NCI-H524 (cell line): ENCODE measurements around the gene IFT43.

Source experiments
- DNase-seq, 2 experiments: peaks; one replicate each; lab custom pipeline; 2025; lab: John Stamatoyannopoulos, UW

IFT43 gene

DNA sequence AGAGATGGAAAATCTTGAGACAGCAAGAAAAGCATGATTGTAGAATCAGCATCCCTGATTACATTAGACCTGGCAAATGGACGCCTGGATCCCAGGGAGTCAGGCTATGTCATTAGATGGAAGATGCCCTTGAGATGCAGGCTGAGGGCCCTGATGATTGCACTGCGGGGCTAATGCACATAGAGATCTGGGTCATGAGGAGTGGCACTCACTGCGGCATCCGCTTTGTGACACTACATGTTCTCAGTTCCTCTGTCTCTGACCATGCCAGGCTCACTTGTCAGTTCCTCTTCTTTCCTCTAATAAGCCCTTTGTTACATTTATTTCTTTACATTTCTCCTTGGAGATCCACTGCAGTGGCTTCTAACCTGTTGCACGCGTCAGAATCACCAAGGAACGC lies 96.1 kb downstream of the IFT43 start:
- no peak for DNase-seq

DNA sequence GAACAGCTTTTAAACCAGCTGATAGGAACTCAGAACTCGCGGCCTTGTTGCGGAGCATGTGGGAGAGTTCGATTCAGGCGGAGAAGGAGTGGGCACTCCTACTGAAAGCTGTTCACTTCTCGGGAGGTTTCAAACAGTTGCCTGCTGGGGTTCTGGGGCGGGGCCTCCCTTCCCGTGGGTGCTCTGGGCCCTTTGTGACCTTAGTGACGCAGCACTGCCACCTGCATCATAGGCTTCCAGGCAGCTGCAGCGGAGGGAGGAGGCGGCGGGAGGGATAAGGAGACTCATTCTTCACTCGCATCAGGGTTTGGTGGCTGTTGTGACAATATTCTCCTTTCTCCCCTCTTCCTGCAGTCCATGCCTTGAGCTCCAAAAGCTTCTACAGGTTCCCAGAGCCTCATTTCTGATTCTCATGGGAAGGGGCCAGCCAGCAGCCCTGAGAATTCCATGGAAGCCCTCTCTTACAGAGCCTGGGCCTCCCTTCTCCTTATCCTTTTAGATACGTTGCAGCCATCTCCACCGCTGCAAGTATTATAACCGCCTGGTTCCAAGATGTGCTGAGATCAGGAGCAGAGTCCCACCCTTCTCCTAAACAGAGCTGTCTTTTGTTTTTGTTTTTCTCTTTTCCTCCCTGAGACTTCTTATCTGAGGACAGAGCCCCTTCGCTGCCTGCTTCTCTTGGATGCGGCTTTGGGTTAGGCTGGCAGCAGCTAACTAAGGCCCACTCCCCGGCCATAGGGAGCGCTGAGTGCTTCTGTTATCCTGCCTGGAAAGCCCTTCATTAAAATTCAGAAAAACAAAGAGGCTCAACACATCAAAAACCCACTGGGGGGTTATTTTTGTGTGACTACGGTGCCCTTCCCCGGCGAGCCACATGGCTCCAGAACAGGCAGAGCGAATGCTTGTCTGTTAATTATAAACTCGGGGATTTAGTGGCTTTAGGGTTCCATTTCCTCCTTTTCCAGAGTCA lies 98.5 kb downstream of the IFT43 start:
- DNase-seq, result no peak

DNA sequence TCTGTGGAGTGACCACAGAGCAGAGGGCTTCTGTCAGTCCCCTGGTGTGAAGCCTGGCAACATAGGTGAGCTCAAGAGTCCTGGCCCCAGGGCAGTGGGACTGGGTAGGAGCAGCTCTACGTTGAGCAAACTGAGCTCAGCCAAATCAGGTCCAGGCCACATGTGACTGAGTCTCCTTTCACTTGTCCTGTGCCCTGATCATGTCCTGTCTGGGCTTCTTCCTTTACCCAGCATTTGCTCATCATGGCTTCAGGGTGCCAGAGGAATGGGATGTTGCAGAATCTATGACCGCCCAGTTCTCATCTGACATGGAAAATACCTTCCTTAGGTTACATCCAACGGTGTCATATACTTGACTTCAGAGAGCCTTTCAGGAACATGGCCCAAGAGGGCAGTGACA lies 99.8 kb downstream of the IFT43 start:
- DNase-seq, result no peak

DNA sequence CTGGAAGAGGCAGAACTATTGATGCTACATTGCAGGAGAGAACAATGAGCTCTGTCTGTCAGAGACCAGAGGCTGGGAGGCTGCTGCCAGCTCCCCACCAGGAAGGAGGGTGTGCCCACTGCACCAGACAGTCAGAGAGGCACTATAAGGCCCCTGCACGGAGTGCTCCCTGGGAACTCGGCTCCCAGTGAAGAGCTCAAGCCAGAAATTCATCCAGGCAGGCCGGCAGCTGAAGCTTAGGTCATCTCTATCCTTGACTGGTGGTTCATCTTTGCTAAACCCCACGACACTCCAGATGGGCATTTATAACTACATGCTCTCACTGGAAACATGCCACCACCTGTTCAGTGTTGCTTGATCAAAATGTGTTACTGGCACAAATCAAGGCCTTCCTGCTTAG lies 101.1 kb downstream of the IFT43 start:
- peak; percentile 97 to 99 for DNase-seq

DNA sequence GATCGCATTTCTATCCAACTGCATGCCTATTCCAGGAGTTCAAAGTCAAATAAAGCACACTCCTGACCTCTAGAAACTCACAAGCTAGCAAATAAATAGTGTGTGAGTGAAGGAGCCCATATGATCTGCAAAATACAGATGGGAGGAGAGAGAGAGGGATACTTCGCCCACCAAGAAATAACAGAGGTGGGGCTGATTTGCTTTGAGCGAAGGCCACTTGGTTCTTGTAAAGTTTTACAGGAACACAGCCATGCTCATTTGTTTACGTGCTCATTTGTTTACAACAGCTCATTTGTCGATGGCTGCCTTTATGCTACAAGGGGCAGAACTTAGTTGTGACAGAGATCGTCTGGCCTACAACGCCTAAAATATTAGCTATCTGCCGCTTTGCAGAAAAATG lies 102.8 kb downstream of the IFT43 start:
- DNase-seq, result no peak

DNA sequence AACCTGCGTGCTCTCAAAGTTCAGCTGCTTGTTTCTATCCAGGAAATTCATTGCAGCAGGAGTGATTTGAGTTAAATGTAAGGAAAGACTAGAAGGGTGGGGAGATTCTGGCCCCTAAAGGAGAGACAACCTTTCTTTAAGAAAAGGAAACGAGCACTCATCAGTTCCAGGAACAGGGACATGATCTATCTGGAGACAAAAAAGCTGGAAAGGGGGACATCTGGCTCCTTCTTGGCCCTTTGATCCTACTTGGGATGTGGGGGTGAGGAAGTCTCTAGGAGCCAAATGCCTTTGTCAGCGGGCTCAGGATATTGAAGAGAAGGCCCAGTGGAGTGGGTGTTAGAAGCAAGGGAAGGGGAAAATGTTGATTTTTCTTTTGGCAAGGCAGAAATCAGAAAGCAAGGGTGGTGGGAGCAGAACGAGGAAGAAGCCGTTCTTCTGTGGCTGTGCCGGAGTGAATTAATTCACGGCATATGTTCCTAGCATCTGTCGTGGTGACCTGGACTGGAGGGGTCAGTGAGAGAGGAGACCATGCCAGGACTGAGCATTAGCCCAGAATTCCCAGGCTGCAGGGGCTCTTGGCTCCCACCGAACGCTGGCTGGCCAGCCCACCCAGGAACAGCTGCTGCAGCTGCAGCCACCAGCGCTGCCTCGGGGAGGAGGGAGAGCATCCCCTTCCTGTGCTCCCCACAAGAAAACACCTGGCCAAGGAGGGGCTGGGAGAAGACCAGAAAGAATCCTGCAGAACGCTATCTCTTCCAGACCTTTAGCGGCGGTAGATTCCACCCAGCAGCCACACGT lies 103.4 kb downstream of the IFT43 start:
- peak; percentile 29 to 70 for DNase-seq

DNA sequence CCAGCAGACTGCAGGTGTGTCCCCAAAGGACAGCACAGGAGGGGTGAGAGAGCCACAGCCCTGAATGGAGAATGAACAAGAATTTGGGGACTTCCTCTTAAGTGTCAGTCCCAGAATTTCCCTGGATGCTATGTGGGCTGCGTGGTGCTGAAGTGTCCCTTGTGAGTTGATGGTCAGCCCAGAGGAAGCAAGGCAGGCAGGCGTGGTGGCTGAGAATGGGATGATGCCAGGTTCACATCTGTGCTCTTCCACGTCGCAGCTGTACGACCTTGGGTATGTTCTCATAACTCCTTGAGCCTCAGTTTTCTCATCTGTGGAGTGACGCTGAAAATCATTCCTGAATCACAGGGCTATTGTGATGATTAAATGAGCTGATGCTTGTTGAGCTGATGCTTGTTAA lies 104.0 kb downstream of the IFT43 start:
- no peak for DNase-seq

DNA sequence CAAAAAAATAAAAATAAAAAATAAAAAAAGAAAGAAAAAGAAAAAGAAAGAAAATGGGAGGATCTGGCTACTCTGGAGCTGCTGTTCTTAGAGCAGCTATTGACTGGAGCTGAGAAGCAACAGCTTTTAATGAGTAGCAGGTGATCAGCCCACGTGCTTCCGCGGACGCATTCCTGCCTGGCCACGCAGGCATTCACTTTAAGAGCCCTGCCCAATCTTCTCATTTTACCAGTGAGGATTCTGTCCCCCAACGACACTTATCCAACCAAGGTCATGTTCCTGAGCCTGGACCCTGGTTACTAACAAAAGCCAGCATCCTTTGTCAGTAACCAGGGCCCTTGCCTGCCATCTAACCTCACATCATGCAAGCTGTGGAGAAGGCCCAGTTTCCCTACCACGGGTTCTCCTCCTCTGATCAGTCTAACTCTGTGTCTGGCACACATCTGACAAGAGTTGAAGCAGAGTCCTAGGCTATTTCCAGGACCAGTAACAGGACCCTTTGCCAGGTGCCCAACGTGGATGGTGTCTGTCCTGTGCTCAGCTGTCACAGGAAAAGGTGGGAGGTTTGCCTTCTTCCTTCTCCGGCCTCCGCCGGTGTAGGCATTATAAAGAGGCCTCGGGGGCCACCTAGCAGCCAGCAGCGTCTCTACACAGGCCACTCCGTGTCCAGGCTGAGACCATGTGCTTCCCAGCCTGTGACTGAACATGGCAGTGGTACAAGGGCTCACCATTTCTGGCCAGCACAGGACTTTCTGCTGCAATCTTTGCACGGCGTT lies 105.2 kb downstream of the IFT43 start:
- peak in 1 of 2 experiments; percentile 47 for DNase-seq

DNA sequence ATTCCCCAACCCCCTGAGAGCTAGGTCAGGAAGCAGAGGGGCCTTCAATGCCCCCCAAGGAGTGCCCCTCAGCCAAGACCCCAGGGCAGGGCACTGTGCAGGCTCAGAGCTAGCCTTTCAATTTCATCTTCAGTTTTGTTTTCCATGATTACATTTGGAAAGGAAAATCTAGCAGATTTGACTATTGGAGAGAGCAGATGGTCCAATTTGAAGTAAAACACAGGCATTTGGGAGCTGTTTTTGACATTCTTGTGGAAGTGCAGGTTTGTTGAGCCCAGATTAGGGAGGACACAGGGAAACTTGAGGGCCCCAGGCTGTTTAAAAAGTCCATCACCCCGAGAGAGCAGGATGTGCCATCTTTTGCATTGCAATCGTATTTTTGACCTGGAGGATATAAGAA lies 107.5 kb downstream of the IFT43 start:
- DNase-seq, result no peak

DNA sequence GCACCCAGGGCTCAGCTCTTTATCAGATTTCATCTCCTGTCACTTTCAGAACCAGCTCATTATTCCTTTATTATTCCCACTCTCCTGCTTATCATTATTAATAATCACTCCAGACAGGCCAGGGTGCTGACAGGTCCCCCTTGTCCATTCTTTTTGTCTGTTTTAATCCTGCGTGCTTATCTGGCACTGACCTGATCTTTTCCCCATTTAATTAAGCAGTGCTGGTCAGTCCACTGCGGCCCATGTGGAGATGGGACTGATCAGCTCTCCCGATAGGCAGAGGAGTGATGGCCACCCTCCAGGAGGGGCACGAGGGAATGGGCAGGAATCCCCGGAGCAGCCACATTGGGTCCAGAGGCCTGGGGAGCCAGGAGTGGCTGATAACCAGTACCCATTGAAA lies 110.7 kb downstream of the IFT43 start:
- DNase-seq, result no peak

DNA sequence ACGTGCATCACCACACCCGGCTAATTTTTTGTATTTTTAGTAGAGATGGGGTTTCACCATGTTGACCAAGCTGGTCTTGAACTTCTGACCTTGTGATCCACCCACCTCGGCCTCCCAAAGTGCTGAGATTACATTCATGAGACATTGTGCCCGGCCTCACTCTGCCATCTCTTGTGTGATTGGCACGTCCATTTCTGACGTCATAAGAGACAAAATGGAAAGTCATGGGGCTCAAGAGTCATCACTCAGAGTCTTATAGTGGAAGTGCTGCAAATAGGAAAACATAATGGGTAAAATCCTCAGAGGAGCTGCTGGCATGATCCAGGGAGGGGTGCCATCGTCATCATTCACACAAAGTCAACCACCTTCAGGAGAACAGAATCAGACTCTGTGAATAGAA lies 112.0 kb downstream of the IFT43 start:
- no peak for DNase-seq

DNA sequence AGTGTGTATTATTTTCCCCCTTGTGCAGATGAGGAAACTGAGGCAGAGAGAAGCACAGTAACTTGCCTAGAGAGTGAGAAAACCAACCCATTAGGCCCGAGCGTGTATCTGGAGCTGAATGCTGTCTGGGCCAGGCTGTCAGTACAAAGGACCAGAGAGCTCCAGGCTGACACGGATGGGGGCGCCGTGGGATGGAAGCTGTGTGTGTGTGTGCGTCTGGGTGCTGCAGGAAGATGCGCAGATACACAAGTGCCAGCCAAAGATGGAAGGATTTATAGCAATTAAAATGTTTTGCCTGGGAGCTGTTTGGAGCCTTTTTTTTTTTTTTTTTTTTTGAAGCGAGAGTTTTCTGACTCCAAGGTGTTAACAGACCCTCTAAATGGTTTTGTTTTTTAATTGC lies 112.5 kb downstream of the IFT43 start:
- DNase-seq, result no peak

DNA sequence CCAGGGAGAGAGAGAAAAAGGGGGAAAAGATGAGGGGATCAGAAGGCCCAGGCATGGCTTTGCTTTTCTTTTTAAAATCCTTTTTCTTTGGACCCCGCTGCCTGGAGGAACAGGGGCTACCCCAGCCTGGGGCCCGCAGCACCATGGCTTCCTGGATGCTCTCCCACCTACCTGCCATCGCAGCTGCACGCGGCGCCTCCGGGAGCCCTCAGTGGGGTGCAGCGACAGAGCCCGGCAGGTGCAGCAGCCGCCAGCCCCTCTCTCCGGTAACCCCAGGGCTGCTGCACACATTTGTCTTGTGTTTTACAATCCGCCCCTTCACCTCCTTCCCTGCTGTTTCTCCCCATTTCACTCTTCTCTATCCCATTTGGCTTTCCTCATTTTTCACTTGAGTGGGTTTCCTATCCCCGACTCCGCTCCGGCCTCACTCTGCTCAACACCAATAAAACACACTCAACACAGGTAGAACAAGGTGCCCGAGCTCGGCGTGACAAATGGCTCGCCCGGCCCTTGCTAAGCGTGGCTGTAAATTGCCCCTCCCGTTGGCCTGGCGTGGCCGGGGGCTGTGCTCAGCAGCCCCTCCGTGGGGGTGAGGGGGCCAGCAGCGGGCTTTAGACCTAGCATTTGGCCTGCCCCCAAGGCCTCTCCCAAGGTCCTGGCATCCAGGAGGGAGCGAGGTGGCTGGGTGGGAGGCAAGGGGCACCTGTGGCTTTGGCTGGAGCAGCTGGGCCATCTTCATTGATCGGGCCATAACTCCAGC lies 113.5 kb downstream of the IFT43 start:
- DNase-seq, result no peak

DNA sequence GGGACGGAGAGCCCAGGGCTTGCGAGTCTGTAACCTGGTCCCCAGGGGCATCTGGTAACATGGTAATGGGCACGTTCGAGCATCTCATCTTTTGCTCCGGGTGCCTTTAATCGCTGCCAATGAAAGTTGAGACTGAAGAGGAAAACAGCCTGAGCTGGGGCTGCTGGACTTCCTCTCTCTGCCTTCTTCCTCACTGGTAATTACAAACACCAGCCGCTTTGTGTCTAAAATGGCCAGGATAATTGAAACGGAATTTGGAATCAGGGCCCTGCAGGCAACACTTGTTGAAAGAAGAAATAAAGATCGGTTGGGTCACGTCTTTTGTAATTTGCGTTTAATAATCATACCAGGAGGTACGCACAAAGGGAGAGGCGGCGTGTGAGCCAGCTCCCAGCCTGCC lies 114.7 kb downstream of the IFT43 start:
- DNase-seq, result no peak

DNA sequence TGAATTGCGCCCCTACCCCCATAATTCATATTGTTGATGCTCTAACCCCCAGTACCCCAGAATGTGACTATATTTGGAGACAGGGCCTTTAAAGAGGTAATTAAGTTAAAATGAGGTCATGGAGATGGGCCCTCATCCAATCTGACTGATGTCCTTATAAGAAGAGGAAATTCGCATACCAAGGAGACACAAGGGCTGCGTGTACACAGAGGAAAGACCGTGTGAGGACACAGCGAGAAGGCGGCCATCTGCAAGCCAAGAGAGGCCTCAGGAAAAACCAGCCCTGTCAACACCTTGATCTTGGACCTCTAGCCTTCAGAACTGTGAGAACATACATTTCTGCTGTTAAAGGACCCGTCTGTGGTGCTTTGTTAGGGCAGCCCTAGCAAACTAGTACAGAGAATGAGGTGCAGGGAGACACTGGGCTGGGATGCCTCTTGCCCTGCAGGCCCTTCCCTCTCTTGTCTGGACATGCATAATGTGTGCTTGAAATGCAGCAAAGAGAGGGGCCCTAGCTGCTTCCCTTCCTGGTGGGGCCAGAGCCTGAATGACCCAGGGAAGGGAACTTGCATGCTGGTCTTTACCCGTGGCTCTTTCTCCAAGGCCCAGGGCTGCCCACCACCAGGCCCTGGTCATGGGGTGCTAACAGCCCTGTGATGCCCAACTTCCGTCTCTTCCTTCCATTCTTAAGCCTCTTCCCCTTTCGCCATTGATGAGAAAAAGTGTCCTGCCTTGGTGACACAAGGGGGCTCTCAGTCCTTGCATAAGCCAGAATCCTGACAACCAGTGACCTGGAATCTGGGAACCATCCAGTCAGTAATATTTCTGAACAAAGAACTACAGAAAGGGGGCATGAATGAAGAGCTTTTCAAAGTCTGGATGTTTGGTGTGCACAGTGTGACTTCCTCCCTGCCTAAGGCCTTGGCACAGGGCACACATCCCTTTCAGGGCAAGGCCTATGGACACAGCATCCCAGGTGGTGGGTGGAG lies 116.1 kb downstream of the IFT43 start:
- peak in 1 of 2 experiments; percentile 18 for DNase-seq

DNA sequence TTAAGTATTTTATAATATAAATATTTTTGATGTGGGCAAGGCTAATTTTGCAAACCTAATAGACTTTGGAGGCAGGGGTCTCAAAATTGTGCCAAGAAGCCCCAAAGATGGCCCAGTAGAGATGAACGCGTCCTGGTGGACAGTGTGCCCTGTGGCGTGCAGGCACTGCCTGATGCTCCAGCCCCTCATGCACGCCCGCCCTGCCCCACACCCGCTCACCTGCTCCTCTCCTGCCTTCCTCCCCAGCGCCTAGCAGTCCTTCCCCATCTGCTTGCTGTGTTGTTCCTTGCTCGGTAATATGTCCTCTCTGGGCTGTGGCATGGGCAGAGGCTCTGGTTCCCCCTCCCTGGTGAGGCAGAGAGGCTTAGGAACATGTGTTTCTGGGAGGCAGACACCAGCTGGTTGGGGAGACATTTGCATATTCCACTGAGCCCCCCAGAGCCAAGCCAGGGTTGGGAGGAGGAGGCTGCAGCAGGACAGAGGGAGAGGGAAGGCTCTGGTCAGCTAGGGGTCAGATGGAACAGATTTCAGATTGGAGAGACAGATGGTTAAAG lies 119.3 kb downstream of the IFT43 start:
- DNase-seq, result peak; percentile 93 to 95

DNA sequence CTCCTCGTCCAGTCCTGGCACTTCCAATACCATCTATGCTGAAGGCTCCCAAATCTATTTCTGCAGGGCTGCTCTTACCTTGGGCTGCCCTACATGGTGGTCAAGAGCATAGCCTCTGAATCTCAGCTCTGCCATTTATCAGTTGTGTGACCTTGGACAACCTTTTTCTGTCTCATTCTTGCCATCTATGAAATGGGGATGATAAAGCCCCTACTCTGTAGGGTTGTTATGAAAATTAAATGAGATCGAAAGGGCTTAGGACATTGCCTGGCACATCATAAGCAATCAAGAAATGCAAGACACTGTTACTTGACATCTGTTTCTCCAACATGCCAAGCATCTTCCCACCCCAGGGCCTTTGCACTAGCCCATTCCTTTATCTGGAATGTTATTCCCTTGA lies 120.6 kb downstream of the IFT43 start:
- DNase-seq, result no peak

DNA sequence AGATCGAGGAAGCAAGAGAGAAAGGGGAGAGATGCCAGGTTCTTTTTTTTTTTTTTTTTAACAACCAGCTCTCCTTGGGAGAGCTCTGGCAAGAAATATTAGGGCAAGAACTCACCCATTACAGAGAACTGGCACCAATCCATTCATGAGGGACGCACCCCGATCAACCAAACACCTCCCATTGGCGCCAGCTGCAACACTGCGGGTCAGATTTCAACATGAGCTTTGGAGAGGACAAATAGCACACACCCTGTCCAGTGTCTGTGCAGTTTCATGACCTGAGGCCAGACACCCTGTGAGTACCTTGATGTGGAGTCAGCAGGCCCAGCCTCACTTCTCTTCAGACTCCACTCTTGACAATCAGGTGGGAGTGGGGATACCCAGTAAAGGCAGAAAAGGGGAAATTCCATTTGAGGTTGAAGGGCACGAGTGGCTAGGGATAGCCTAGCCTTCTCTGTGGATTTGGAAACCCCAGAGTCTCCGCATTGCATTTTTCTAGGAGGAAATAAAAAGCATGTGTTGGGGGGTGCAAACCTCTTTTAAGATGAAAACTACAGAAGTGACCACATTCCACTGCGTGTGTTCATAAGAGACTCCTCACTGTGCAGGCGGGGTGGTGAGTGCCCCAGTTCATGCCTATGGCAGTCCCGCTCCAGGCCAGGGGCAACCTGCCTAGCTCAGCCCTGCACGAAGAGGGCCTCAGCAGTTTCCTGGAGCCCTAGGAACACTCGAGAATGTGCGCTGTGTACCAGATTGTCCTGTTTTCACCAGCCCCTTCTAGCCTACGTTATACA lies 123.7 kb downstream of the IFT43 start:
- DNase-seq, result no peak
